H9 (cell line): Measurements from ENCODE around the gene COLQ. TPM values are rescaled to one million over a fixed set of nuclear protein-coding genes. Genes with fewer than 3 reads are reported as not detected.

Experiments
- DNase-seq: peaks from one replicate; pipeline ENCODE4 v3.0.0-alpha.2; 2017
- H2AFZ ChIP-seq: one replicate; pipeline ENCODE4 v1.6.1; 2013; ENCODE audit warnings: mild to moderate bottlenecking, low read length, control low read depth, moderate library complexity
- H2AK5ac ChIP-seq: 2 replicates; pipeline ENCODE4 v1.6.1; 2013; ENCODE audit warnings: low read length, control low read depth, mixed read lengths; ENCODE audit not compliant: insufficient read length
- H2BK120ac ChIP-seq: one replicate; pipeline ENCODE4 v1.6.1; 2013; ENCODE audit warnings: low read depth, mild to moderate bottlenecking, low read length, control low read depth, inconsistent platforms; ENCODE audit not compliant: poor library complexity, severe bottlenecking
- H2BK12ac ChIP-seq: 2 replicates; pipeline ENCODE4 v1.6.1; 2013; ENCODE audit warnings: low read length, control low read depth, mixed read lengths, low read depth; ENCODE audit not compliant: insufficient read length
- H2BK15ac ChIP-seq: 2 replicates; pipeline ENCODE4 v1.6.1; 2013; ENCODE audit warnings: low read depth, low read length, control low read depth
- H2BK20ac ChIP-seq: one replicate; pipeline ENCODE4 v1.6.1; 2013; ENCODE audit warnings: low read depth, mild to moderate bottlenecking, low read length, control low read depth, inconsistent platforms; ENCODE audit not compliant: poor library complexity, severe bottlenecking
- H2BK5ac ChIP-seq: 2 replicates; pipeline ENCODE4 v1.6.1; 2013; ENCODE audit warnings: low read length, control low read depth, mixed read lengths; ENCODE audit not compliant: insufficient read length
- H3K14ac ChIP-seq: 2 replicates; pipeline ENCODE4 v1.6.1; 2013; ENCODE audit warnings: low read length, control low read depth; ENCODE audit not compliant: insufficient read depth
- H3K18ac ChIP-seq: 2 replicates; pipeline ENCODE4 v1.6.1; 2013; ENCODE audit warnings: low read depth, mild to moderate bottlenecking, mixed read lengths, low read length, control low read depth; ENCODE audit not compliant: insufficient read length
- H3K23ac ChIP-seq: 2 replicates; pipeline ENCODE4 v1.6.1; 2013; ENCODE audit warnings: low read length, control low read depth, mixed read lengths, low read depth; ENCODE audit not compliant: insufficient read length
- H3K23me2 ChIP-seq: 2 replicates; pipeline ENCODE4 v1.6.1; 2013; ENCODE audit warnings: low read depth, mild to moderate bottlenecking, mixed read lengths, low read length, control low read depth; ENCODE audit not compliant: insufficient read length, poor library complexity, severe bottlenecking
- H3K27ac ChIP-seq: 2 replicates; pipeline ENCODE4 v1.5.1; 2013; ENCODE audit warnings: low read length, control low read depth, mixed read lengths, low read depth; ENCODE audit not compliant: insufficient read length
- H3K27me3 ChIP-seq: 2 replicates; pipeline ENCODE4 v1.6.1; 2013; ENCODE audit warnings: low read length, control low read depth, inconsistent platforms; ENCODE audit not compliant: insufficient read depth
- H3K4ac ChIP-seq: 2 replicates; pipeline ENCODE4 v1.6.1; 2013; ENCODE audit warnings: low read depth, mild to moderate bottlenecking, control low read depth, inconsistent platforms, low read length, moderate library complexity
- H3K4me1 ChIP-seq: 2 replicates; pipeline ENCODE4 v1.6.1; 2013; ENCODE audit warnings: low read length, control low read depth, inconsistent platforms; ENCODE audit not compliant: insufficient read depth
- H3K4me2 ChIP-seq: 2 replicates; pipeline ENCODE4 v1.6.1; 2013; ENCODE audit warnings: low read length, control low read depth, mixed read lengths; ENCODE audit not compliant: insufficient read length, insufficient read depth
- H3K56ac ChIP-seq: 2 replicates; pipeline ENCODE4 v1.6.1; 2013; ENCODE audit warnings: low read depth, mild to moderate bottlenecking, mixed read lengths, low read length, control low read depth; ENCODE audit not compliant: insufficient read length
- H3K79me1 ChIP-seq: 2 replicates; pipeline ENCODE4 v1.6.1; 2013; ENCODE audit warnings: low read depth, mild to moderate bottlenecking, moderate library complexity, low read length, control low read depth, inconsistent platforms; ENCODE audit not compliant: insufficient read depth, poor library complexity, severe bottlenecking
- H3K79me2 ChIP-seq: 2 replicates; pipeline ENCODE4 v1.6.1; 2013; ENCODE audit warnings: low read length, control low read depth, inconsistent platforms; ENCODE audit not compliant: insufficient read depth
- H3K9ac ChIP-seq: 2 replicates; pipeline ENCODE4 v1.6.1; 2013; ENCODE audit warnings: low read length, control low read depth, mixed read lengths; ENCODE audit not compliant: insufficient read length; ENCODE audit errors: extremely low read depth
- H3K9me3 ChIP-seq: one replicate; pipeline ENCODE4 v1.6.1; 2013; ENCODE audit warnings: low read depth, low read length, inconsistent platforms; ENCODE audit not compliant: control insufficient read depth
- H3T11ph ChIP-seq: one replicate; pipeline ENCODE4 v1.6.1; 2013; ENCODE audit warnings: mild to moderate bottlenecking, low read length, control low read depth, inconsistent platforms
- H4K20me1 ChIP-seq: one replicate; pipeline ENCODE4 v1.6.1; 2013; ENCODE audit not compliant: control insufficient read depth, insufficient read length, insufficient read depth
- H4K5ac ChIP-seq: 2 replicates; pipeline ENCODE4 v1.6.1; 2013; ENCODE audit warnings: low read depth, mild to moderate bottlenecking, mixed read lengths, low read length, control low read depth; ENCODE audit not compliant: insufficient read length
- H4K8ac ChIP-seq: replicated peaks from 2 replicates; pipeline ENCODE4 v1.6.1; 2013; ENCODE audit warnings: low read length, control low read depth, mixed read lengths, low read depth; ENCODE audit not compliant: insufficient read length
- H4K91ac ChIP-seq: 2 replicates; pipeline ENCODE4 v1.6.1; 2013; ENCODE audit warnings: low read depth, mild to moderate bottlenecking, moderate library complexity, mixed read lengths, low read length, control low read depth; ENCODE audit not compliant: insufficient read length
- H3K27ac Mint-ChIP-seq, 3 experiments: 2 replicates in 2 of 3; 3 replicates in 1 of 3; pipeline ENCODE4 v1.8.0; 2020 to 2021; ENCODE audit warnings: mixed read lengths in 3 of 3, mild to moderate bottlenecking in 1 of 3, moderate library complexity in 1 of 3
- H3K27me3 Mint-ChIP-seq: 2 replicates; pipeline ENCODE4 v1.8.0; 2021; ENCODE audit warnings: low read depth, mild to moderate bottlenecking, moderate library complexity, mixed read lengths
- H3K36me3 Mint-ChIP-seq, 3 experiments: 2 replicates in 2 of 3; 3 replicates in 1 of 3; pipeline ENCODE4 v1.8.0; 2020 to 2021; ENCODE audit warnings: low read depth in 3 of 3, mixed read lengths in 3 of 3; ENCODE audit not compliant: insufficient read depth in 1 of 3
- H3K4me1 Mint-ChIP-seq, 2 experiments: 2 replicates each; pipeline ENCODE4 v1.8.0; 2020; ENCODE audit warnings: mixed read lengths in 2 of 2
- H3K4me3 Mint-ChIP-seq, 2 experiments: 2 replicates in 1 of 2; 3 replicates in 1 of 2; pipeline ENCODE4 v1.8.0; 2020 to 2021; ENCODE audit warnings: mild to moderate bottlenecking in 2 of 2, mixed read lengths in 2 of 2, moderate library complexity in 1 of 2
- H3K9me3 Mint-ChIP-seq, 2 experiments: 2 replicates in 1 of 2; 3 replicates in 1 of 2; pipeline ENCODE4 v1.8.0; 2020; ENCODE audit warnings: mild to moderate bottlenecking in 2 of 2, mixed read lengths in 2 of 2, moderate library complexity in 1 of 2
- CTCF ChIP-seq: fragments of 200-600 bp; sonication (generic); conservative IDR thresholded peaks from 3 replicates; pipeline ENCODE4 v1.8.0; 2021; ENCODE audit warnings: antibody characterized with exemption, mild to moderate bottlenecking
- WGBS: extraction: QIAGEN DNeasy Blood & Tissue Kit; methylation state at CpG from one replicate; pipeline ENCODE4 v1.1.7; 2013; ENCODE audit warnings: missing lambda C conversion rate, low lambda C conversion rate, mixed read lengths; ENCODE audit not compliant: insufficient read length; ENCODE audit errors: extremely low coverage; 5-methylcytosine and 5-hydroxymethylcytosine counted together
- total RNA-seq: library from RNA; stranded (reverse); gene quantifications from 2 replicates; pipeline ENCODE4 v1.2.1, GENCODE V29; 2021

COLQ gene
- total RNA-seq, 1 experiment from 2014 or later: 0.61 TPM

GRCh38 chr3:15456321-15456720 is 65.2 kb downstream of the COLQ start:
- Histone ChIP-seq H3K18ac (no peak overlapping the region), H3K9ac (no peak overlapping the region), H3K4me2 (no peak overlapping the region), H2AFZ (no peak overlapping the region), H3K79me2 (no peaks in the 10 kb centered on the region), H4K5ac (no peak overlapping the region), H3T11ph (no peak overlapping the region), H2BK120ac (no peak overlapping the region), H3K79me1 (no peaks in the 10 kb centered on the region), H3K23me2 (no peaks in the 10 kb centered on the region), H2AK5ac (no peak overlapping the region), H2BK5ac (no peak overlapping the region), H3K23ac (no peak overlapping the region), H4K8ac (no peak overlapping the region), H4K91ac (no peak overlapping the region), H3K9me3 (no peaks in the 10 kb centered on the region), H3K4me1 (no peaks in the 10 kb centered on the region), H3K27ac (no peak overlapping the region), H2BK12ac (no peak overlapping the region), H3K4ac (no peak overlapping the region), H2BK15ac (no peak overlapping the region), H2BK20ac (no peak overlapping the region), H4K20me1 (no peaks in the 10 kb centered on the region), H3K14ac (no peak overlapping the region), H3K56ac (no peak overlapping the region), H3K27me3 (no peaks in the 10 kb centered on the region)
- Mint-ChIP-seq H3K4me3 (no peak overlapping the region), H3K4me1 (no peaks in the 10 kb centered on the region), H3K27me3 (peaks cover 2% of the 10 kb centered on the region), H3K27ac (no peak overlapping the region), H3K9me3 (no peaks in the 10 kb centered on the region), H3K36me3 (no peaks in the 10 kb centered on the region)
- no peak for DNase-seq
- TF ChIP-seq CTCF: no peak
- no CpG with 5 or more reads among the region's 2 CpGs for WGBS
